ENCODE results near the gene UST. TPM values are rescaled to one million over a fixed set of nuclear protein-coding genes. Genes with fewer than 3 reads are reported as not detected.

Gene UST
- total and polyA plus RNA-seq, 9 of the 15 experiments (the other 6 are each of a cell fraction or from before 2014, with no cell fraction given): 0.04 to 0.10 TPM; not detected in 7

DNA sequence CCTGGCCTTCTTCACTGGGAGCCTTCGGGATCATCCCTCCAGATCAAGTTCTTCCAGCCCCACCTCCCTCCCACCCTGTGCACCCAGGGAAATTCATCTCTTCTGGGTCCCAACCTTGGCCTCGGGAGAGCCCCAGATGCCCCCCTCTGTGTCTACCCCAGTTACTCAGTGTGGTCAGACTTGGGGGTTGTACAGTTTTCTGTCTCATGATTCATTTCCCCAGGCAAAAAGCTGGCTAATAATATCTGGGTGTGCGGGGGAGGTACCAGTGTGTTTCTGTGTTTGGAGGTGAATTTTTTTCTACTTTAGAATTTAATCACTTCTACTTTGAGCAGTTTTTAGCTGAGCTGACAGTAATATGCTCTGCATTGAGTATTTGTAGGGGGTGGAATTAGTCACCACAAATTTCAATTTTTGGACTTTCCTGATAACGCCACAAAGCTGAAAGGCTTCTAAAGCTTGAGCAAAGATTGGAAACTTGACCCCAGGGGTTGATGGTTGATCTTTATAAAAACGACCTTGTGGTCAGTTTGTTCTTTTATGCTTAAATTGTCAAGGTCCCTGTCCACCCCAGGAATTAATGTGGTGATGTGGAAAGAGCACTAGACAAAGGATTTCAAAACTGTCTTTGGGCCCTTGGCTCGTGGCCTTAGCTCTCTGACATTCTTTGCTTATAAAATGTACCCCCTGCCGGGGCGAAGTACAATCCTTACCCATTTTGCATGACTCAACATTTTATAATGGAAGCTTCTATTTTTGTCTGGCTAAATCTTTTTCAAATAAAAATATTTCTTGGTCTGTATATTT, 286.0 kb downstream of the UST start:
- TF ChIP-seq ZNF766 (CRISPR knock-in tag; conservative IDR thresholded peaks at IDR 0.05) (no peak), ZKSCAN8 (CRISPR knock-in tag; IDR thresholded peaks at IDR 0.05) (no peak), EGR1 (conservative IDR thresholded peaks at IDR 0.05) (0 out of 2 replicates have a peak, but pooled peaks have one; percentile 13), ZNF316 (IDR thresholded peaks at IDR 0.05) (peak; percentile 17; the same call in 1 of the 2 replicates), FIP1L1 (IDR thresholded peaks at IDR 0.05; ENCODE audit: low read depth, low read length, poor library complexity, severe bottlenecking) (no peak), MEF2D (tag; conservative IDR thresholded peaks at IDR 0.05; ENCODE audit: low read depth) (no peak), MAFF (IDR thresholded peaks at IDR 0.05; ENCODE audit: low read length) (0 out of 2 replicates have a peak, but pooled peaks have one; percentile 8)
- BruUV-seq (replicated peaks): no TSS peak
- peaks cover 35 to 50% of the 10 kb centered on the region in 2 experiments for H3K27me3 ChIP-seq (ENCODE audit: control insufficient read depth in 2 of 2, insufficient read depth in 2 of 2, low read length in 2 of 2)
- no peaks in the 10 kb centered on the region for H3K79me2 ChIP-seq (ENCODE audit: control insufficient read depth, insufficient read depth, low read length)
- no peak overlapping the region for H3K4me3 ChIP-seq
- no peaks in the 10 kb centered on the region for H3K36me3 ChIP-seq (ENCODE audit: control insufficient read depth, insufficient read depth, low read length)
- H3K9ac ChIP-seq (ENCODE audit: insufficient read depth in 1 of 2, low read depth in 2 of 2, low read length in 2 of 2): no peak overlapping the region
- WGBS (ENCODE audit: insufficient coverage, low coverage, missing lambda C conversion rate): 3% methylated on average over 8 of the region's 8 CpGs
- no peaks in the 10 kb centered on the region for H3K9me1 ChIP-seq (ENCODE audit: control insufficient read depth, insufficient read depth, low read length)
- H2AFZ ChIP-seq (ENCODE audit: low read depth, low read length): no peak overlapping the region
- FAIRE-seq (no peak), DNase-seq (ENCODE audit: extremely low read depth in 1 of 4, low spot score in 3 of 4) (no peak), ATAC-seq (no peak)
- peaks cover 0 to 7% of the 10 kb centered on the region in 2 experiments; a peak in 2 of 5 replicates for H3K4me1 ChIP-seq (replicated peaks in 1 of 2; ENCODE audit: control insufficient read depth in 2 of 2, insufficient read depth in 2 of 2, low read length in 2 of 2)
- intact Hi-C loops (cut with micrococcal nuclease) (no loop called here), in situ Hi-C loops (cut with MboI) (loop anchor here (5.0 to 25.0 kb wide), 2 partner anchors 394 to 879 kb away; partner anchors contain the start of gene RAET1G)
- H3K27ac ChIP-seq (ENCODE audit: extremely low read depth, low read depth, low read length): no peak overlapping the region
- H3K9me3 ChIP-seq (replicated peaks; ENCODE audit: control insufficient read depth, insufficient read depth, low read depth, low read length): no peaks in the 10 kb centered on the region
- H3K4me2 ChIP-seq (ENCODE audit: insufficient read depth, low read length): no peak overlapping the region
- ChIA-PET POLR2A (interaction anchor here (0.6 to 1.7 kb wide), 2 partner anchors 16 to 384 kb away, joined by 3 read pairs; no protein-coding TSS in a partner anchor), CTCF (ENCODE audit: low intra/inter-chr PET ratio) (no interaction called here)
- H4K20me1 ChIP-seq (replicated peaks; ENCODE audit: control insufficient read depth, insufficient read depth, low read length): no peaks in the 10 kb centered on the region
